HG02943 (cell line): ENCODE measurements around the gene USP17L5.
"Not testable (repeated sequence)": the region's sequence is repeated elsewhere in the genome, so short reads cannot be mapped to it uniquely, and the experiment has no call there.

ENCODE experiments used
- ATAC-seq: cut with Tn5 transposase; IDR thresholded peaks from one replicate; pipeline ENCODE4 v1.9.1; 2021; ENCODE audit warnings: mild to moderate bottlenecking, low read depth, moderate library complexity; ENCODE audit not compliant: unreplicated experiment

USP17L5 gene, protein sequence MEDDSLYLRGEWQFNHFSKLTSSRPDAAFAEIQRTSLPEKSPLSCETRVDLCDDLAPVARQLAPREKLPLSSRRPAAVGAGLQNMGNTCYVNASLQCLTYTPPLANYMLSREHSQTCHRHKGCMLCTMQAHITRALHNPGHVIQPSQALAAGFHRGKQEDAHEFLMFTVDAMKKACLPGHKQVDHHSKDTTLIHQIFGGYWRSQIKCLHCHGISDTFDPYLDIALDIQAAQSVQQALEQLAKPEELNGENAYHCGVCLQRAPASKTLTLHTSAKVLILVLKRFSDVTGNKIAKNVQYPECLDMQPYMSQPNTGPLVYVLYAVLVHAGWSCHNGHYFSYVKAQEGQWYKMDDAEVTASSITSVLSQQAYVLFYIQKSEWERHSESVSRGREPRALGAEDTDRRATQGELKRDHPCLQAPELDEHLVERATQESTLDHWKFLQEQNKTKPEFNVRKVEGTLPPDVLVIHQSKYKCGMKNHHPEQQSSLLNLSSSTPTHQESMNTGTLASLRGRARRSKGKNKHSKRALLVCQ

GRCh38 chr4:9339103-9339502, at the start of gene USP17L5:
Gene USP17L5 (plus strand): TSS chr4:9339403. CDS start chr4:9339403, 0 bp downstream.
- not testable (repeated sequence) for ATAC-seq

DNA sequence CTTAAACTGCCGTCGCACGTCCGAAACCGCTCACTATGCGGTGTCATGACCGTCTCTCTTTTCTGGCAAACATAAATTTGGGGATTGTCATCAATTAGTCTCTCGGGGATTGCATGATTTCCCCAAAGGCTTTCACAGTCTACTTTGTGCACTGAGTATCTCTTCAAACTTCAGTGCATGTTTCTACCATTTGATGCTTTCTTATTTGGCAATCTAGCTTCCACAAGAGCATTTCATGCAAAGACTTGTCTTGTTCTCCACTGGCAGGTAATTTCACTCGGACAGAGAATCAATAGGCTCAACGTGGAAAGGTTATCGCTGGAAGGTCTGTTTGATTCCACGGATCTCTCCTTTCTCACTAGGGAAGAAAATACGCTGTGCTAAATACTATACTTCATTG, 15.0 kb upstream of the USP17L5 start:
- ATAC-seq: not testable (repeated sequence)

DNA sequence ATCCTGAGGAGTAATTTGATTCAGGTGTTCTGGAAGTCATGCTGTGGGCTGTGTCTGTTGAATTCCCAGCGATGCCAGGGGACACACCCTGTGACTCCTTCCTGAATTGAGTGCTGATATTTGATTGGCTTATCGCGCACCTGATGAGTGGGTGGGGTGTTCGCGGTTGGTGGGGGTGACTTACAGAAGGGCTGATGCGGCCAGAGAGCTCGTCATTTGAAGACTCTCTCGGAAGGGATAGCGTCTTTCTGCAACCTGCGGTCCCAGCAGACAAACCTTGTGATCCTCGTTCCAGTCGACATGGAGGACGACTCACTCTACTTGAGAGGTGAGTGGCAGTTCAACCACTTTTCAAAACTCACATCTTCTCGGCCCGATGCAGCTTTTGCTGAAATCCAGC, 14.3 kb upstream of the USP17L5 start, which contains the start of gene USP17L24:
USP17L24 (plus strand) TSS at position 301 of the 400 bp plus-strand sequence; CDS start at position 301, 0 bp downstream.
- not testable (repeated sequence) for ATAC-seq

GRCh38 chr4:9329611-9330010, 9.6 kb upstream of the USP17L5 start, which contains the start of gene USP17L25:
Gene USP17L25 (plus strand): TSS chr4:9329911. CDS start chr4:9329911, 0 bp downstream.
- not testable (repeated sequence) for ATAC-seq

GRCh38 chr4:9334358-9334757, 4.8 kb upstream of the USP17L5 start, which contains the start of gene USP17L26:
Gene USP17L26 (plus strand): TSS chr4:9334658. CDS start chr4:9334658, 0 bp downstream.
- not testable (repeated sequence) for ATAC-seq

GRCh38 chr4:9343848-9344247, 4.6 kb downstream of the USP17L5 start, which contains the start of gene USP17L27:
Gene USP17L27 (plus strand): TSS chr4:9344148. CDS start chr4:9344148, 0 bp downstream.
- not testable (repeated sequence) for ATAC-seq

DNA sequence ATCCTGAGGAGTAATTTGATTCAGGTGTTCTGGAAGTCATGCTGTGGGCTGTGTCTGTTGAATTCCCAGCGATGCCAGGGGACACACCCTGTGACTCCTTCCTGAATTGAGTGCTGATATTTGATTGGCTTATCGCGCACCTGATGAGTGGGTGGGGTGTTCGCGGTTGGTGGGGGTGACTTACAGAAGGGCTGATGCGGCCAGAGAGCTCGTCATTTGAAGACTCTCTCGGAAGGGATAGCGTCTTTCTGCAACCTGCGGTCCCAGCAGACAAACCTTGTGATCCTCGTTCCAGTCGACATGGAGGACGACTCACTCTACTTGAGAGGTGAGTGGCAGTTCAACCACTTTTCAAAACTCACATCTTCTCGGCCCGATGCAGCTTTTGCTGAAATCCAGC, 9.4 kb downstream of the USP17L5 start, which contains the start of gene USP17L28:
USP17L28 (plus strand) TSS at position 301 of the 400 bp plus-strand sequence; CDS start at position 301, 0 bp downstream.
- not testable (repeated sequence) for ATAC-seq

DNA sequence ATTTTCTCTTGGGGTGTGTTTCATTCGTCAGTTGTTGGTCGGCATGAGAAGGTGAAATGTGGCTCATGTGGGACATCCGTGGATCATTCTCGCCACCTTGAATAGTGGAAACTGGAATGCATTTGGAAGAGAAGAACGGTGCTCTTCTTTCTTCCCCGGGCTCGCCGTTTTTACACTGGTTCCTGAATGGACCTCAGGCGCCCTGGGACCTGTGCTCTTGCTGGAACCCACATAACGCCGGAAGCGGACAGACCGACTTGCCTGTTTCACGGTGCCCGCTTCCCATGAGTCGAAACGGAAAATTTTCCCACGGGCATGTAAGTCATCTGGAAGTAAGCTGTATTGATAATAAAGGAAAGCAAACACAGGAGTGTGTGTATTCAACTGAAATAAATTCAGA, 11.7 kb downstream of the USP17L5 start:
- not testable (repeated sequence) for ATAC-seq

GRCh38 chr4:9353338-9353737, 14.1 kb downstream of the USP17L5 start, which contains the start of gene USP17L29:
Gene USP17L29 (plus strand): TSS chr4:9353638. CDS start chr4:9353638, 0 bp downstream.
- not testable (repeated sequence) for ATAC-seq

DNA sequence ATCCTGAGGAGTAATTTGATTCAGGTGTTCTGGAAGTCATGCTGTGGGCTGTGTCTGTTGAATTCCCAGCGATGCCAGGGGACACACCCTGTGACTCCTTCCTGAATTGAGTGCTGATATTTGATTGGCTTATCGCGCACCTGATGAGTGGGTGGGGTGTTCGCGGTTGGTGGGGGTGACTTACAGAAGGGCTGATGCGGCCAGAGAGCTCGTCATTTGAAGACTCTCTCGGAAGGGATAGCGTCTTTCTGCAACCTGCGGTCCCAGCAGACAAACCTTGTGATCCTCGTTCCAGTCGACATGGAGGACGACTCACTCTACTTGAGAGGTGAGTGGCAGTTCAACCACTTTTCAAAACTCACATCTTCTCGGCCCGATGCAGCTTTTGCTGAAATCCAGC, 23.6 kb downstream of the USP17L5 start, which contains the start of gene USP17L30:
USP17L30 (plus strand) TSS at position 301 of the 400 bp plus-strand sequence; CDS start at position 301, 0 bp downstream.
- ATAC-seq: not testable (repeated sequence)

- not testable (repeated sequence) for ATAC-seq
Observed at GRCh38 chr4:9379881-9380280, 40.7 kb downstream of the USP17L5 start.

DNA sequence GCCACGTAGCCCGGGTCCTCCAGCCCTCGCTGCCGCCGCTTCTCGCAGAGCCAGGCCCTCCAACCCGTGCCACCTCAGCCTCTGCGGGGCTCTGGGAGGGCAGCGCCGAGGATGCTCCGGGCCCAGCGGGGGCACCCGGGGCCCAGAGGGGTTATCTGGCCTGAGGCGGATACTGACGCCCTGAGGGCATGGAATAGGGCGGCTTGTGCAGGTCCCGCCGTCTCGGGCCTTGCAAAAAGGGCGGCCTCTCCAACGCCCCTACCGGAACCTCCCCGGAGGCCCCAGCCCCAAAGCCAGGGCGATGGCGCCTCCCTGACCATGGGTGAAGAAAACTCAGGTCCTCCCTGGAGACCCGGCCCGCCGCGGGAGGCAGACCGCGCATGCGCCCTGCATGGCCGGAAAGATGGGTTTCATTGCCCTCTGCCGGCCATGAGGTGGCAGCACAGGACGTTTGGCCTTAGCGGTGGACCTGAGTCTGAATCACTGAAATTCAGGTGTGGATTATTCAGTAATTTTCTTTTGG, 41.9 kb downstream of the USP17L5 start:
- not testable (repeated sequence) for ATAC-seq

DNA sequence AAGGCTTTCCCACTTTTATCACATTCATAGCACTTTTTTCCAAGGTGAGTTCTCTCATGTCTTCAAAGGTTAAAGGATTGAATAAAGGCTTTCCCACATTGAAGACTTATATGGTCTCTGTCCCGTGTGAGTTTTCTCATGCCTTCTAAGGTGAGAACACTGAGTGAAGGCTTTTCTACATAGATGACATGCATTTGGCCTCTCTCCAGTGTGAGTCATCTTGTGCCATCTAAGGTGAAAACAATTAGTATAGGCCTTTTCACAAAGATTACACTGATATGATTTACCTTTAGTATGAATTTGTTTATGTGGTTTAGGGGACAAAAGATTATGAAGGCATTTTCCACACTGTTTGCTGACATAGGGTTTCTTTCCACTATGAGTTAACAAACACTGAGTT, 44.9 kb downstream of the USP17L5 start:
- ATAC-seq: no peak

GRCh38 chr4:9389001-9389400, 49.8 kb downstream of the USP17L5 start:
- ATAC-seq: not testable (repeated sequence)
